Esophagus muscularis mucosa (tissue), 4 donors: ENCODE results near the gene MCF2L.
A peak's percentile ranks its signal among the peaks of the same experiment; 100 is the strongest.

Source experiments
- EP300 ChIP-seq: sonication (generic); formaldehyde crosslinking; IDR thresholded peaks from one replicate; pipeline ENCODE4 v1.6.1; 2017; ENCODE audit warnings: antibody characterized with exemption
- POLR2A ChIP-seq: fragments of 450-650 bp; IDR thresholded peaks from one replicate; pipeline ENCODE4 v1.6.1; 2017; ENCODE audit warnings: antibody characterized with exemption, moderate library complexity, mild to moderate bottlenecking, low read depth
- TF ChIP-seq, protein P1 (sequence below), 3 experiments: fragments of 200-600 bp in 2 of 3; fragments of 450-650 bp in 1 of 3; sonication (generic) in 2 of 3; IDR thresholded peaks; one replicate each; pipeline ENCODE4 v1.5.1; 2017 to 2019; ENCODE audit warnings: antibody characterized with exemption in 3 of 3, mild to moderate bottlenecking in 2 of 3, moderate library complexity in 1 of 3

- TF ChIP-seq, protein P1, sequence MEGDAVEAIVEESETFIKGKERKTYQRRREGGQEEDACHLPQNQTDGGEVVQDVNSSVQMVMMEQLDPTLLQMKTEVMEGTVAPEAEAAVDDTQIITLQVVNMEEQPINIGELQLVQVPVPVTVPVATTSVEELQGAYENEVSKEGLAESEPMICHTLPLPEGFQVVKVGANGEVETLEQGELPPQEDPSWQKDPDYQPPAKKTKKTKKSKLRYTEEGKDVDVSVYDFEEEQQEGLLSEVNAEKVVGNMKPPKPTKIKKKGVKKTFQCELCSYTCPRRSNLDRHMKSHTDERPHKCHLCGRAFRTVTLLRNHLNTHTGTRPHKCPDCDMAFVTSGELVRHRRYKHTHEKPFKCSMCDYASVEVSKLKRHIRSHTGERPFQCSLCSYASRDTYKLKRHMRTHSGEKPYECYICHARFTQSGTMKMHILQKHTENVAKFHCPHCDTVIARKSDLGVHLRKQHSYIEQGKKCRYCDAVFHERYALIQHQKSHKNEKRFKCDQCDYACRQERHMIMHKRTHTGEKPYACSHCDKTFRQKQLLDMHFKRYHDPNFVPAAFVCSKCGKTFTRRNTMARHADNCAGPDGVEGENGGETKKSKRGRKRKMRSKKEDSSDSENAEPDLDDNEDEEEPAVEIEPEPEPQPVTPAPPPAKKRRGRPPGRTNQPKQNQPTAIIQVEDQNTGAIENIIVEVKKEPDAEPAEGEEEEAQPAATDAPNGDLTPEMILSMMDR (IDR thresholded peaks at IDR 0.05) = peak in 2 of 3 experiments; percentile 24 to 55
- TF ChIP-seq POLR2A (no peak), EP300 (no peak)
Measured at GRCh38 chr13:112931028-112931934, 37.7 kb upstream of the MCF2L start.
